H9 (cell line): ENCODE measurements around the gene ST14. TPM values are rescaled to one million over a fixed set of nuclear protein-coding genes. Genes with fewer than 3 reads are reported as not detected.
"Not testable (repeated sequence)": the region's sequence is repeated elsewhere in the genome, so short reads cannot be mapped to it uniquely, and the experiment has no call there.

ENCODE experiments used
- DNase-seq: peaks from one replicate; pipeline ENCODE4 v3.0.0-alpha.2; 2017
- H2AFZ ChIP-seq: one replicate; pipeline ENCODE4 v1.6.1; 2013; ENCODE audit warnings: mild to moderate bottlenecking, low read length, control low read depth, moderate library complexity
- H2AK5ac ChIP-seq: 2 replicates; pipeline ENCODE4 v1.6.1; 2013; ENCODE audit warnings: low read length, control low read depth, mixed read lengths; ENCODE audit not compliant: insufficient read length
- H2BK120ac ChIP-seq: one replicate; pipeline ENCODE4 v1.6.1; 2013; ENCODE audit warnings: low read depth, mild to moderate bottlenecking, low read length, control low read depth, inconsistent platforms; ENCODE audit not compliant: poor library complexity, severe bottlenecking
- H2BK12ac ChIP-seq: 2 replicates; pipeline ENCODE4 v1.6.1; 2013; ENCODE audit warnings: low read length, control low read depth, mixed read lengths, low read depth; ENCODE audit not compliant: insufficient read length
- H2BK15ac ChIP-seq: 2 replicates; pipeline ENCODE4 v1.6.1; 2013; ENCODE audit warnings: low read depth, low read length, control low read depth
- H2BK20ac ChIP-seq: one replicate; pipeline ENCODE4 v1.6.1; 2013; ENCODE audit warnings: low read depth, mild to moderate bottlenecking, low read length, control low read depth, inconsistent platforms; ENCODE audit not compliant: poor library complexity, severe bottlenecking
- H2BK5ac ChIP-seq: 2 replicates; pipeline ENCODE4 v1.6.1; 2013; ENCODE audit warnings: low read length, control low read depth, mixed read lengths; ENCODE audit not compliant: insufficient read length
- H3K14ac ChIP-seq: 2 replicates; pipeline ENCODE4 v1.6.1; 2013; ENCODE audit warnings: low read length, control low read depth; ENCODE audit not compliant: insufficient read depth
- H3K18ac ChIP-seq: 2 replicates; pipeline ENCODE4 v1.6.1; 2013; ENCODE audit warnings: low read depth, mild to moderate bottlenecking, mixed read lengths, low read length, control low read depth; ENCODE audit not compliant: insufficient read length
- H3K23ac ChIP-seq: 2 replicates; pipeline ENCODE4 v1.6.1; 2013; ENCODE audit warnings: low read length, control low read depth, mixed read lengths, low read depth; ENCODE audit not compliant: insufficient read length
- H3K23me2 ChIP-seq: 2 replicates; pipeline ENCODE4 v1.6.1; 2013; ENCODE audit warnings: low read depth, mild to moderate bottlenecking, mixed read lengths, low read length, control low read depth; ENCODE audit not compliant: insufficient read length, poor library complexity, severe bottlenecking
- H3K27ac ChIP-seq: 2 replicates; pipeline ENCODE4 v1.5.1; 2013; ENCODE audit warnings: low read length, control low read depth, mixed read lengths, low read depth; ENCODE audit not compliant: insufficient read length
- H3K27me3 ChIP-seq: 2 replicates; pipeline ENCODE4 v1.6.1; 2013; ENCODE audit warnings: low read length, control low read depth, inconsistent platforms; ENCODE audit not compliant: insufficient read depth
- H3K4ac ChIP-seq: 2 replicates; pipeline ENCODE4 v1.6.1; 2013; ENCODE audit warnings: low read depth, mild to moderate bottlenecking, control low read depth, inconsistent platforms, low read length, moderate library complexity
- H3K4me1 ChIP-seq: 2 replicates; pipeline ENCODE4 v1.6.1; 2013; ENCODE audit warnings: low read length, control low read depth, inconsistent platforms; ENCODE audit not compliant: insufficient read depth
- H3K4me2 ChIP-seq: 2 replicates; pipeline ENCODE4 v1.6.1; 2013; ENCODE audit warnings: low read length, control low read depth, mixed read lengths; ENCODE audit not compliant: insufficient read length, insufficient read depth
- H3K56ac ChIP-seq: 2 replicates; pipeline ENCODE4 v1.6.1; 2013; ENCODE audit warnings: low read depth, mild to moderate bottlenecking, mixed read lengths, low read length, control low read depth; ENCODE audit not compliant: insufficient read length
- H3K79me1 ChIP-seq: 2 replicates; pipeline ENCODE4 v1.6.1; 2013; ENCODE audit warnings: low read depth, mild to moderate bottlenecking, moderate library complexity, low read length, control low read depth, inconsistent platforms; ENCODE audit not compliant: insufficient read depth, poor library complexity, severe bottlenecking
- H3K79me2 ChIP-seq: 2 replicates; pipeline ENCODE4 v1.6.1; 2013; ENCODE audit warnings: low read length, control low read depth, inconsistent platforms; ENCODE audit not compliant: insufficient read depth
- H3K9ac ChIP-seq: 2 replicates; pipeline ENCODE4 v1.6.1; 2013; ENCODE audit warnings: low read length, control low read depth, mixed read lengths; ENCODE audit not compliant: insufficient read length; ENCODE audit errors: extremely low read depth
- H3K9me3 ChIP-seq: one replicate; pipeline ENCODE4 v1.6.1; 2013; ENCODE audit warnings: low read depth, low read length, inconsistent platforms; ENCODE audit not compliant: control insufficient read depth
- H3T11ph ChIP-seq: one replicate; pipeline ENCODE4 v1.6.1; 2013; ENCODE audit warnings: mild to moderate bottlenecking, low read length, control low read depth, inconsistent platforms
- H4K20me1 ChIP-seq: one replicate; pipeline ENCODE4 v1.6.1; 2013; ENCODE audit not compliant: control insufficient read depth, insufficient read length, insufficient read depth
- H4K5ac ChIP-seq: 2 replicates; pipeline ENCODE4 v1.6.1; 2013; ENCODE audit warnings: low read depth, mild to moderate bottlenecking, mixed read lengths, low read length, control low read depth; ENCODE audit not compliant: insufficient read length
- H4K8ac ChIP-seq: replicated peaks from 2 replicates; pipeline ENCODE4 v1.6.1; 2013; ENCODE audit warnings: low read length, control low read depth, mixed read lengths, low read depth; ENCODE audit not compliant: insufficient read length
- H4K91ac ChIP-seq: 2 replicates; pipeline ENCODE4 v1.6.1; 2013; ENCODE audit warnings: low read depth, mild to moderate bottlenecking, moderate library complexity, mixed read lengths, low read length, control low read depth; ENCODE audit not compliant: insufficient read length
- H3K27ac Mint-ChIP-seq, 3 experiments: 2 replicates in 2 of 3; 3 replicates in 1 of 3; pipeline ENCODE4 v1.8.0; 2020 to 2021; ENCODE audit warnings: mixed read lengths in 3 of 3, mild to moderate bottlenecking in 1 of 3, moderate library complexity in 1 of 3
- H3K27me3 Mint-ChIP-seq: 2 replicates; pipeline ENCODE4 v1.8.0; 2021; ENCODE audit warnings: low read depth, mild to moderate bottlenecking, moderate library complexity, mixed read lengths
- H3K36me3 Mint-ChIP-seq, 3 experiments: 2 replicates in 2 of 3; 3 replicates in 1 of 3; pipeline ENCODE4 v1.8.0; 2020 to 2021; ENCODE audit warnings: low read depth in 3 of 3, mixed read lengths in 3 of 3; ENCODE audit not compliant: insufficient read depth in 1 of 3
- H3K4me1 Mint-ChIP-seq, 2 experiments: 2 replicates each; pipeline ENCODE4 v1.8.0; 2020; ENCODE audit warnings: mixed read lengths in 2 of 2
- H3K4me3 Mint-ChIP-seq, 2 experiments: 2 replicates in 1 of 2; 3 replicates in 1 of 2; pipeline ENCODE4 v1.8.0; 2020 to 2021; ENCODE audit warnings: mild to moderate bottlenecking in 2 of 2, mixed read lengths in 2 of 2, moderate library complexity in 1 of 2
- H3K9me3 Mint-ChIP-seq, 2 experiments: 2 replicates in 1 of 2; 3 replicates in 1 of 2; pipeline ENCODE4 v1.8.0; 2020; ENCODE audit warnings: mild to moderate bottlenecking in 2 of 2, mixed read lengths in 2 of 2, moderate library complexity in 1 of 2
- WGBS: extraction: QIAGEN DNeasy Blood & Tissue Kit; methylation state at CpG from one replicate; pipeline ENCODE4 v1.1.7; 2013; ENCODE audit warnings: missing lambda C conversion rate, low lambda C conversion rate, mixed read lengths; ENCODE audit not compliant: insufficient read length; ENCODE audit errors: extremely low coverage; 5-methylcytosine and 5-hydroxymethylcytosine counted together
- total RNA-seq: library from RNA; stranded (reverse); gene quantifications from 2 replicates; pipeline ENCODE4 v1.2.1, GENCODE V29; 2021
- TF ChIP-seq, protein P1 (sequence below): fragments of 200-600 bp; sonication (generic); conservative IDR thresholded peaks from 3 replicates; pipeline ENCODE4 v1.8.0; 2021; ENCODE audit warnings: antibody characterized with exemption, mild to moderate bottlenecking

ST14 gene
- total RNA-seq, 1 experiment from 2014 or later, result 22.4 TPM

DNA sequence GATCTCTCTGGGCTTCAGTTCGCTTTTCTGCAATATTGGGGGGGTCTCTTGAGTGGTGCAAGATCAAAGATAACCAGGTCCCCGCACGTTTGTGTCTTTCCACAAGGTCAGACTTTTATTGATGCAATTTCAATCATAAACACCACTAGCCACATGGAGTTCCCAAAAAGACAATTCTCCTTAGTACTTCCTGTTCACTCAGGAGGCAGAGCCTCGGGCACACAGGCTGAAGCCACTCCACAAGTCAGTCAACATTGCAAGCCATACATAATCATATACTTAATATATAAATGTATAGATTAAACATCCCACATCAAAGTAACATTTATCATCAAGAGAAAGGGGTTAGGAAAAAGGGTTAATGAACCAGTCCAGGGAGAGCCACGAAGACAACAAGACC lies 12.0 kb downstream of the ST14 start:
- Histone ChIP-seq H3K56ac (no peak overlapping the region), H2BK20ac (no peak overlapping the region), H3K9ac (no peak overlapping the region), H3K4me1 (no peaks in the 10 kb centered on the region), H3K14ac (no peak overlapping the region), H3K23ac (no peak overlapping the region), H4K5ac (no peak overlapping the region), H3K27me3 (peaks cover 18% of the 10 kb centered on the region; the same call in 1 of the 2 replicates), H4K91ac (no peak overlapping the region), H2BK5ac (no peak overlapping the region), H3K18ac (no peak overlapping the region), H2AFZ (no peak overlapping the region), H3K4ac (no peak overlapping the region), H3K79me2 (no peaks in the 10 kb centered on the region), H4K20me1 (peaks cover 3% of the 10 kb centered on the region), H3T11ph (no peak overlapping the region), H3K27ac (no peak overlapping the region), H2BK12ac (no peak overlapping the region), H3K23me2 (no peaks in the 10 kb centered on the region), H2BK15ac (no peak overlapping the region), H3K4me2 (no peak overlapping the region), H2BK120ac (no peak overlapping the region), H3K79me1 (no peaks in the 10 kb centered on the region), H3K9me3 (no peaks in the 10 kb centered on the region), H2AK5ac (no peak overlapping the region), H4K8ac (no peak overlapping the region)
- Mint-ChIP-seq H3K9me3 (peaks cover 4 to 6% of the 10 kb centered on the region in 2 experiments; a peak in 4 of 5 replicates), H3K27ac (no peak overlapping the region), H3K4me3 (no peak overlapping the region), H3K27me3 (peaks cover 78% of the 10 kb centered on the region), H3K4me1 (no peaks in the 10 kb centered on the region), H3K36me3 (peaks cover 2 to 10% (median 9%) of the 10 kb centered on the region in 3 experiments; a peak in 4 of 7 replicates)
- no CpG with 5 or more reads among the region's 5 CpGs for WGBS
- TF ChIP-seq, protein P1, sequence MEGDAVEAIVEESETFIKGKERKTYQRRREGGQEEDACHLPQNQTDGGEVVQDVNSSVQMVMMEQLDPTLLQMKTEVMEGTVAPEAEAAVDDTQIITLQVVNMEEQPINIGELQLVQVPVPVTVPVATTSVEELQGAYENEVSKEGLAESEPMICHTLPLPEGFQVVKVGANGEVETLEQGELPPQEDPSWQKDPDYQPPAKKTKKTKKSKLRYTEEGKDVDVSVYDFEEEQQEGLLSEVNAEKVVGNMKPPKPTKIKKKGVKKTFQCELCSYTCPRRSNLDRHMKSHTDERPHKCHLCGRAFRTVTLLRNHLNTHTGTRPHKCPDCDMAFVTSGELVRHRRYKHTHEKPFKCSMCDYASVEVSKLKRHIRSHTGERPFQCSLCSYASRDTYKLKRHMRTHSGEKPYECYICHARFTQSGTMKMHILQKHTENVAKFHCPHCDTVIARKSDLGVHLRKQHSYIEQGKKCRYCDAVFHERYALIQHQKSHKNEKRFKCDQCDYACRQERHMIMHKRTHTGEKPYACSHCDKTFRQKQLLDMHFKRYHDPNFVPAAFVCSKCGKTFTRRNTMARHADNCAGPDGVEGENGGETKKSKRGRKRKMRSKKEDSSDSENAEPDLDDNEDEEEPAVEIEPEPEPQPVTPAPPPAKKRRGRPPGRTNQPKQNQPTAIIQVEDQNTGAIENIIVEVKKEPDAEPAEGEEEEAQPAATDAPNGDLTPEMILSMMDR, result no peak
- no peak for DNase-seq

DNA sequence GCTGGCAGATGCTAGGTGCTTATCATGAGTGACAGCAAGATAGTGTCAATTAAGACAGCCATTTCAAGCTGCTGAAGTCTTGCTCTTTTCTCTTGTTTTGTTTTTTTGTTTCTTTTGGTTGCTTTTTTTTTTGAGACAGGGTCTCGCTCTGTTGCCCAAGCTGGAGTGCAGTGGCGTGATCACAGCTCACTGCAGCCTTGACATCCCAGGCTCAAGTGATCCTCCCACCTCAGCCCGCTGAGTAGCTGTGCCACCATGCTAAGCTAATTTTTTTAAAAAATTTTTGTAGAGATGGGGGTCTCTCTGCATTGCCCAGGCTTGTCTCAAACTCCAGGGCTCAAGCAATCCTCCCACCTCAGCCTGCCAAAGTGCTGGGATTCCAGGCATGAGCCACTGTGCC lies 12.4 kb downstream of the ST14 start:
- not testable (repeated sequence) for DNase-seq, H2AFZ ChIP-seq, H3T11ph ChIP-seq, H3K14ac ChIP-seq, H3K18ac ChIP-seq, H3K4me1 Mint-ChIP-seq, H2BK20ac ChIP-seq, H3K4me2 ChIP-seq, H3K27ac Mint-ChIP-seq, H4K91ac ChIP-seq, H2BK12ac ChIP-seq, H3K9ac ChIP-seq, H3K23ac ChIP-seq, H3K23me2 ChIP-seq, H2BK120ac ChIP-seq, H4K5ac ChIP-seq, H3K4me3 Mint-ChIP-seq, H3K56ac ChIP-seq, H3K79me2 ChIP-seq, H3K27ac ChIP-seq, H3K4me1 ChIP-seq, H2AK5ac ChIP-seq, H3K4ac ChIP-seq, H3K9me3 Mint-ChIP-seq, H4K8ac ChIP-seq, H3K79me1 ChIP-seq, H2BK15ac ChIP-seq, H2BK5ac ChIP-seq, H4K20me1 ChIP-seq, H3K9me3 ChIP-seq
- no CpG with 5 or more reads among the region's 3 CpGs for WGBS
- peaks cover 75% of the 10 kb centered on the region for H3K27me3 Mint-ChIP-seq
- peaks cover 18% of the 10 kb centered on the region; the same call in 1 of the 2 replicates for H3K27me3 ChIP-seq
- H3K36me3 Mint-ChIP-seq, result peaks cover 2 to 10% (median 9%) of the 10 kb centered on the region in 3 experiments; a peak in 4 of 7 replicates
